ENCODE results near the gene RBM5.
A peak's percentile ranks its signal among the peaks of the same experiment; 100 is the strongest.
"Not testable (repeated sequence)": the region's sequence is repeated elsewhere in the genome, so short reads cannot be mapped to it uniquely, and the experiment has no call there.

Gene RBM5

DNA sequence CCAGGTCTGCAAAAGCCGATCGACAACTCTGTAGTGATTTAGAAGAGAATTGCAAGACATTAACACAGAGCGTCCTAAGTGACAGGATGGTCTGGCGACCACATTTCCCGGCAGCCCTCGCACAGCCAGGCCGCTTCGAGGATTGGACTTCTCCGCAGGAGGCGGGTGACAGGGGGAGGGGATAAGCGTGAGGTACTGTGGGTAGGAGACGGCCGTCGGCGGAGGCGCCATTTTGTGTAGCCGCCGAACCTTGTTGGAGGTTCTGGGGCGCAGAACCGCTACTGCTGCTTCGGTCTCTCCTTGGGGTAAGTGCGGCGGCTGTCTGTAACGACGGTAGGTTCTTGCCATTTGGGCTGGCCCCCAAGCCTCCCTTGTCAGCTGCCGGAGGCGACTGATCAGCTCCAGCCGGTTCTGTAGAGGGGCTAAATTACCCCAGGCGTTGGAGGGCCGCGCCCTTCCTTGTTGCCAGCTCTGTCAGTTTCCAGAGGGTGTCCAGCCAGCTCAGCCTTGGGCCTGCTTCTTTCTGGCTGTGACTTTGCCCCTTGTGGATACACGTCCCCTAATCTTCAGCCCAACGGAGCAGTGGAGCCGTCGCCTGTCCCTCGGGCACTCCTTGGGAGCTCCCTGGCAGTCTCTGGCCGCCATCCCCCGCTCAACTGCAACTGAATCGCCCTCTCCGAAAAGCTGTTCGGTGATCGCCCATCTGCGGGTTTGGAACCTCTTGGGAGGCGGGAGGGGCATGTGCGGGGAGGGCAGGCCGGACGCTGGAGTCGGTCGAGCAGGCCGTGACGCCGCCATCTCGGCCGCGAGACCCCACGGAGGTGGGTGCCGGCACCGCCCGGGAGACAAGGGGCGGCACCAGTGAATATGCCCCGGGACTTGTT, at the start of gene RBM5:
RBM5 (plus strand) TSS at position 195 of the 884 bp plus-strand sequence. CDS start 1,516 bp downstream, outside the sequence.
- DNase-seq = peak; percentile 45 to 95 (median 86)

DNA sequence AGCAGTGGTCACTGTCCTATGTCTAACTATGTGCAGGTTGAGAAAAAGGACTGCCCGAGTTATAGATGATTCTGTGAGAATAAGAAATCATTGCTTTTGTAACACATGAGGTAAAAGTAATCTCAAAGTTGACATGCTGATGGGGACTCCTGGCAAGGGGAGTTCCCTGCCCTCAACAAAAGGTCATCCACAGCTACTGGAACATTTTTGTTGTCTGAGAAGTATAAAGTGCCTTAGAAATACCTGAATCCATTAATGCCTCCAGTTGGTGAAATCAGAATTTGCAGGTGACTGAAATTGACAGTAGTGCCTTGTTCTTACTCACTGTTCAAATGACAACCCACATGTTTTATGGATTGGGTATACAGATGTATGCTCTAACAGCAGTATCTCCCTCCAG, 43.7 kb upstream of the RBM5 start:
- no peak for DNase-seq

DNA sequence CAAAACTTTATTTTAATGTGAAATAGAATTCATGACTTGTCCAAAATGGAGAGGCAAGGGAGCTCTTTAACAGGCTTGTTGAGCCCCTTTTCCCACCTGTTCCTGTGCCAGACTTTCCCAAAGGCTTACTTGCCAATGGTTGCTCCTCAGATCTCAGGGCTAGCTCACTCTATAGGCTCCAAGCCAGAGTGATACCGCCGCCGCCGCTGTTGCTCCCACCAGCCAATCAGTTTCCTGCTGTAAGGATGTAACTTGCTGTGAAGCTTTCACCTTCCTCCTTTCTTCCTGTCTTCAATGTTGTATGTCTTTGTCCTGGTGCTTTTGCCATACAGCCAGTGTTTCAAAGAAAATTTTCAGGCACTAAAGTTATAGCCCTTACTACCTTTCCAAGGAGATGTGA, 41.3 kb upstream of the RBM5 start:
- peak in 1 of 58 donors; percentile 4 for DNase-seq

DNA sequence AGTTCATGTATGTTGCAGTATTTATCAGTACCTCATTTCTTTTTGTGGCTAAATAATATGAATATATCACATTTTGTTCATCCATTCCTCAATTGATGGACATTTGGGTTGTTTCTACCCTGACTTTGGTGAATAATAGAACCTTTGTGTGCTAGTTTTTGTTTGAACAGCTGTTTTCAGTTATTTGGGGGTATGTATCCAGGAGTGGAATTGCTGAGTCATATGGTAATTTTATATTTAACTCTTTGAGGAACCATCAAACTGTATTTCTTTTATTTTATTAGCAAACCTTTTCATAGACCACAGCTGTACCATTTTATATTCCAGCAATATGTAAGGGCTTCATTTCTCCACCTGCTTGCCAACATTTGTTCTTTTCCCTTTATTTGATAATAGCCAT, 38.4 kb upstream of the RBM5 start:
- DNase-seq = no peak

DNA sequence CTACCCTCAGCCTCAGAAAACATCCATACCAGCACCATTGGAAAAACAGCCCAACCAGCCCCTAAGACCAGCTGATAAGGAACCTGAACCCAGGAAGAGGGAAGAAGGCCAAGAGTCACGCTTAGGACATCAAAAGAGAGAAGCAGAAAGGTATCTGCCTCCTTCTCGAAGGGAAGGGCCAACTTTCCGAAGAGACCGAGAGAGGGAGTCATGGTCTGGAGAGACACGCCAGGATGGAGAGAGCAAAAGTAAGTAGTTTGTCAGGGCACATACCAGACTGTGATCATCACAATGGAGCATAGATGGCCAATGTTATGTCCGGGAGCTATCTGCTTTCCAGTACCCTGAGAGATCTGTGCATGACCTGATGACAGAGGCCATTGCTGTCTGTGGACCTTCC, 31.0 kb upstream of the RBM5 start:
- DNase-seq = no peak

DNA sequence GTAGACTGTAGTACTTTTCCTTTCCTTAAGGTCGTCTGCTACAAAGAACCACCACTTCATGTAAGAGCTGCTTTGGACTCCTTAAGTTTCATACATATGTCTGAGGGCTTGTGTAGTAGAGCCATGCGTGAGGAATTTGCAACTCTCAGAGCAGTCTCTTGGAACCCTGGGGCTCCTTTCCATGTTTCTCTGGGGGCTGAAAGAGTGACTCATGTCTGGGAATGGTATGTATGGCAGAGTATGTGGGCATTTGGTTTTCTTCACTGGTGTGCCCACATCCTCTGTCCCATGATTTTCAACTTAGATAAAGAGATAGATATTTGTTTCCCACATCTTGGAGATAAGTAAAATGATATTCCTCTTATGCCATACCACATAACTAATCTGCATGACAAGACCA, 20.6 kb upstream of the RBM5 start:
- no peak for DNase-seq

DNA sequence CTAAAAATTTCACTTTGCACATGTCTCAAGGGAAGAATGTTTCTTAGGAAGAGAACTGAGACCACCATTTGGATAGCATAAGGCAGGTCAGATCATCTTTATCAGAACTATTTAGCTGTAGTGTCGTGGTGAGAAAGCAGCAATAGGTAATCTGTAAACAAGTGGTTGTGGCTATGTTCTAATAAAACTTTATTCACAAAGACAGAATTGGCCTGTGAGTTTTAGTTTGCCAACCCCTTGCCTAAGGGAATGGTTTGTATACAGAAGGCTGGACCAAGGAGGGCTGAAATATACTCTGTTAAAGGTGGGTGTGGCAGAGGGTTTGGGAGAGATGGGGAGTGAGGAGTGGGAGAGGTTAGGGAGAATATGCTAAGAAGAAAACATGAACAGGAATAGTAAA, 10.6 kb upstream of the RBM5 start:
- DNase-seq = no peak

DNA sequence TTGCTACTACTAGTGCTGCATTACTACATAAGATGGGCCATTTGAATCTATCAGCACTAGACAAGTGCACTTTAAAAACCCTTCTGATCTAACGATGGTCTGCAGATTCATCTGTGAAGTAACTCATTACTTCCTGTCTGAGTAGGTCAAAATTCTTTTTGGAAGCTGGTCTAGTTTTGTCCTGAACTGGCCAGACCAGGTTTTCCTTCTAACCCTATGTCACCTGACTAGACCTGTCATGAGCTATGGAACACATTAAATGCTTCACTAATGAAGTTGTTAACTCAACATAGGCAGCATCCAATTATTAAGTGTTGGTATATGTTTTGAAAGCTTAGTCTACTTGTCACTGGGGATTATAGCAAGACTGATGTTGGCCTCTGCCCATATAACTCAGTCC, 10.1 kb upstream of the RBM5 start:
- no peak for DNase-seq

DNA sequence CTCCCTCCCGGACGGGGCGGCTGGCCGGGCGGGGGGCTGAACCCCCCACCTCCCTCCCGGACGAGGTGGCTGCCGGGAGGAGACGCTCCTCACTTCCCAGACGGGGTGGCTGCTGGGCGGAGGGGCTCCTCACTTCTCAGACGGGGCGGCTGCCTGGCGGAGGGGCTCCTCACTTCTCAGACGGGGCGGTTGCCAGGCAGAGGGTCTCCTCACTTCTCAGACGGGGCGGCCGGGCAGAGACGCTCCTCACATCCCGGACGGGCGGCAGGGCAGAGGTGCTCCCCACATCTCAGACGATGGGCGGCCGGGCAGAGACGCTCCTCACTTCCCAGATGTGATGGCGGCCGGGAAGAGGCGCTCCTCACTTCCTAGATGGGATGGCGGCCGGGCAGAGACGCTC, 3.8 kb upstream of the RBM5 start:
- not testable (repeated sequence) for DNase-seq

DNA sequence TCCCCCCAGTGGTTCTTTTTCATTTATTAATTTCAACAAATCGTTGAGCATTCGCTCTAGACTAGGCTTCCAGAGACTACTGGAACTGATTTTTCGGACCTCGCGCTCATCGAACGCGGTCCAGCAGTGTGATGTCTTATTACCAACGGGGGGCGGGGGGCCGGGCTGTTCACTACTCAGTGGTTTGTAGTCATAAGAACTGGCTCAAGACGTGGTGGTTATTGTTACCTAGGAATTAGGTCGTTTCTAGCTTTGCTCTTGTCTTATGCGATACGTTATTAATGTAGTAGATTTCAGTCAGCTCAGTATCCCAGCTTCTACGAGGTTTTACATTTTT, 858 bp downstream of the RBM5 start:
- peak in 12 of 58 donors; percentile 17 to 47 (median 28) for DNase-seq

DNA sequence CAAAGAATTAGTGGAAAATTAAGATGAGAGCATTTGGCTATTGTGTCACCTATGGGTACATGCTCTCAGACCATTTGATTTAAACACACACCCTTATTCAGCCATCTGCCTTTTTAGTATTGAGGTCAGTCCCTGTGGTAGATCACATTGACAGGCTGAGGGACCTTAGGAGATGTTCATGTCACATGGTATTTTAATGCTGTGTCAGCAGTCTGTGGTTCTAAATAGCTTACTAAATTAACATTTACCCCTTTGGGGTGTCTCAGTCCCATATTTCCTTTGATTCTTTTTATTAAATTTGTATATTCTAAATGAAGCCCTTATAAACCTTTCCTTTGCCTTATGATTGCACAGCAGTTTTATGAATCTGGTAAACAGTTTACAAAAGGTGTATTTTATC, 2.3 kb downstream of the RBM5 start:
- DNase-seq = no peak

DNA sequence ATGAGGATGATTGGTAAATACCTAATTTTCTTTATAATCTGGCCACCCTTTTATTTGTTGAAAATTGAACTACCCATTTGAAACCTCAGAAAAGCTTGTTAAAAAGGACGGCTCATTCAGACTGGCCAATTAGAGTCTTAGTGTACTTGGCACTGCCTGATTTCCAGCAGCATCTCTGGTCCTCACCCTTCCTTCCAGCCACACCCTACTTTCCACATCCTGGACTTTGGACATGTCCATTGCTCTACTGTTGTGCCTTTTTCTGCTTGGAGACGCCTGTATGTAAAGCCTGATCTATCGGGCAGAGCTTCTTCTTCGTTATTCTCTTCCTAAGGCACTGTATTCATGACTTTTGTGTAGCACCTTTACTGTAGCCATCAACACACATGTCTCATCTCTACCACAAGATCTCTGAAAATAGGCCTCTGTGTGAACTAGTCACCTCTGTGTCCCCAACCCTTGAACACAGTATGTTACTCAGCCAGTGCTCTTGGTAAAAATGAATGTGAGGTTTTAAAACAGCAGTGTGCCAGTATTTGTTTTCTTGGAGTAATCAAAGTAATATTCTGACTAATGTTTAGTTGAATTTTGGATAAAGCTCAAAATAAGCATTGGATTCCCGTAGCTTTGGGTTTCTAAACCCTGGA, 6.8 kb downstream of the RBM5 start:
- no peak for DNase-seq

DNA sequence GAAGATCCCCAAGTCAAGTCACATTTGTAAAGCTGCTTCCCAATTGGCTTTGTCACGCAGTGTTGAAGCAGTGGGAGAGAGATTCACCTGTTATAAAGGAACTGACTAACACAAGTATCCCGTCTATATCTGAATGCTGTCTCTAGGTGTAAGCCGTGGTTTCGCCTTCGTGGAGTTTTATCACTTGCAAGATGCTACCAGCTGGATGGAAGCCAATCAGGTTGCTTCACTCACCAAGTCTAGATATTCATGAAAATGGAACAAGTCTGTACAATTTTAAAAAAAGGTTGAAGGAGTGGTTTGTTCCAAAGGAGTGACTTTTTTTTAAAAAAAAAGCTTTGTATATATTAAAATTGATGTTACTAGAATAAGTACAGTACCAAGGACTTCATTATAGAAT, 11.7 kb downstream of the RBM5 start:
- no peak for DNase-seq

DNA sequence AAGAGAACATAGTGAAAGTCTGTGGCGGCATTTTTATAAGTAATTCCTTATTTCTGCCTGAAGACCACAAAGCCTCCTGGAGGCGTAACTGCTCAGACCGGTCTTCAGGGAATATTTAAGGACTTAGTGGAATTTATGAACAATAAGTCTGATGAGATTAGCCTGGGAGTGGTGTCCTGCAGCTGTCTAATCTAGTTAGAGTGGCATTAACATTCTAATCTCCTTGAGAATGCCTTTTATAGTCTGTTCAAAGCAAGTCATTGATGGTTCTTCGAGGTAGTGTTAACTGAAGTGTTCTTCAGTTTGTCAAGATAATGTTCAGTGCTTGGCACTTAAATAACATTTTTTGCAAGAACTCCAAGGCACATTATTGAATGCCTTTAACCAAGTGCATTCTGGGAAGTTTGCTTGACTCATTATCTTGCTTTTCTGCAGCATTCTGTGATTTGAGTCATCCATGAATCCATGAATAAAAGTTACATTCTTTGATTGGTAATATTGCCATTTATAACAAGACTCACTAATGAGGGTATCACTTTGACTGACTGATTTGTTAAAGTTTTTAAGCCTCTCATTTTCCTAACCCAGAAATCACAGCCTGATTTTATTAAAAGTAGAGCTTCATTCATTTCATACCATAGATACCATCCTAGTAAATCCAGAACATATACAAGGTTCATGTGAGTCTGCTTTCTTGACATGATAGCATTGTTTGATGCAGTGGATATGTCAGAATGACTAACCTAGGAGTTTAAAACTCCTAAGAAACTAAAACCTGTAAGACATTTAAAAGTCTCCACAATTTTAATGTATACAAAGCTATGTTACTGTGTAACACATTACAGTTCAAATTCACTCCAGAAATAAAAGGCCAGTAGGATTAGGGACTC, 12.5 kb downstream of the RBM5 start:
- DNase-seq = no peak

DNA sequence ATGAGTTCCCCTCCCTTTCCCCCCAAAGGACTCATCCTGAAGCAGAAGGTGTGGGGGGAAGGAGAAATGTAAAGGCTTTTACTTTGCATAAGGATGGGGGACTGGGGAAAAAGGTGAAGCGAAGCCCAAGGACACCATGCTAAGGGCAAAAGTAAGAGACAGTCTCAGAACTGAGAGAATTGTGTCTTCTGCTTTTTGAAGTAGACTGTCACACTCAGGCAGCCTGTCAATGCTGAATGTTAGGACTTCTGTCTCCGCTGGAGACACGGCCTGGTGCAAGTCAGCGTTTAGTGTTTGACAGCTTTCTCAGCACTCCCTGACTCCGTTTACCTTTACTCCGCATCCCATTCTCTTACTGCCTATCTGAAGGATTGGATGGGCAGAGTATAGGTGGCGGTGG, 13.8 kb downstream of the RBM5 start:
- no peak for DNase-seq

DNA sequence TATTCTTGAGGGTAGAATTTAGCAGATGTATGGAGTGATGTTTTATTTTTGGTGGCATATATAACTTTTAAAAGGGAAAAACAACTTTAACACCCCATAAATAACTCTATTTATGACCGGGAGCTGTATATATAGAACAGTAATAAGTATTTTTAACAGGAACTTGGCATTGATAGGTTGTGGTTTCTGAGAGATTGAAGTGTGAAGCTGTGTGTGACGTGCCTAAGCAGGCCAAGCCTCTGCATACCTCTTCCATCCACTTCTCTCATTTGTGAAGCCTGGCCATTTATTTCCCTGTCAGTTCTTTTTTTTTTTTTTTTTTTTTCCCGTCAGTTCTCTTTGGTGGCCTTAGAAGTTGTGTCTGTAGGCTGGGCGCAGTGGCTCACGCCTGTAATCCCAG, 23.0 kb downstream of the RBM5 start:
- DNase-seq = no peak

DNA sequence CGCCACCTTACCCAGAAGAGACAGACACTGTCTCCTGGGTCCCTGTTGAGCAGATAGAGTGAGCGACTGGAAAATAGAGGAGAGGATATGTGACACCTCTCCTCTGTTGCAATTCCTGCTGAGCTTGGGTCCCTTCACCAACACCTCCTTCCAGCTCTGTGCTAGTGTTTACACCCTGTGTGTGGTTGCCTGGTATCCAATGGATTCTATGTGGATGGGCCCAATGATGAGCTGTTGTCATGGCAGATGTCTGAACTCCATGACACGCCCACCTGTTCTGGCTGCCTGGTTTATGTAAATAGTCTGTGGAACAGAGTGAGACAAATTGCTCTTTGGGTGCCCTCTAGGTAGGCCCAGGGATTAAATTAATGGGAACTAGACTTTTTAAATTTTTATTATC, 23.7 kb downstream of the RBM5 start:
- peak in 13 of 58 donors; percentile 13 to 64 (median 29) for DNase-seq

DNA sequence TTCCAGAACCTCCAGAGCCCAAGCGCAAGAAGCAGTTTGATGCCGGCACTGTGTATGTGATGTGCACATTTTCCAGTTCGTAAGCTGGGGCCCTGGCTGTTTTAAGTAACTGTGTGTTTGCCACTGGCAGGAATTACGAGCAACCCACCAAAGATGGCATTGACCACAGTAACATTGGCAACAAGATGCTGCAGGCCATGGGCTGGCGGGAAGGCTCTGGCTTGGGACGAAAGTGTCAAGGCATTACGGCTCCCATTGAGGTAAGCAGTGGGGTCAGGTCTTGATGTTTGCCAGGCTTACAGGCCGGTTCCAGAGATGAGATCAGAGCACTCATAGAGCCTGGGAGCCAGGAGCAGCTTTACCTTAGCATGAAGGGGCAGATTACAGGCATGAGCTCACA, 28.4 kb downstream of the RBM5 start:
- no peak for DNase-seq

DNA sequence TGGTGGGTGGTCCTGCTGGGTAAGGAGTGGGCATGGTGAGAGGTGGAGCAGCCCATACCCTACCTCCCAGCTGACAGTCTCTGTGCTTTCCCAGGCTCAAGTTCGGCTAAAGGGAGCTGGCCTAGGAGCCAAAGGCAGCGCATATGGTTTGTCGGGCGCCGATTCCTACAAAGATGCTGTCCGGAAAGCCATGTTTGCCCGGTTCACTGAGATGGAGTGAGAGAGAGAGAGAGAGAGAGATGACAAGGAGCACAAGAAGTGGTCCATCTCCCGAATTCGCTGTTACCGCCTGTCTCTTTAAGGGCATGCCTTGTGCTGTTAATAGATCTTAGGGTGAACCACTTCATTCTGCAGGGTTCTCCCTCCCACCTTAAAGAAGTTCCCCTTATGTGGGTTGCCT, 29.5 kb downstream of the RBM5 start:
- no peak for DNase-seq

DNA sequence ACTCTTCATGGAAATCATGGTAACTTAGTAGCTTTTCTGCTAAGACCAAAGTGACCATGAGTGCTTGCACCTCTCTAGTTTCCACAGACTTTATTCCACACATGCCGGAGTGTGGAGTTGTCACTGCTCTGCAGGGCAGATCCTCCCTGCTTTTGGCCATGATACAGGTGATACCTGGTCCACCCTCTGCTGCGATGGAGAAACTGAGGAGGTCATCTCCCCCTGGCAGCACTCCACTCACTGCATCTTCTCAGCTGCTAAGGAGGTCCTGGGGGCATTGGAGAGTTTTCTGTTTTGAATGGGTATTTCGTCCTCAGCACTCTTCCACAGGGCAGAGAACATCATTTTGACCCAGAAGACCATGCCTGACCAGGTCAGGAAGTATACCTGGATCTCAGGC, 31.1 kb downstream of the RBM5 start:
- no peak for DNase-seq

DNA sequence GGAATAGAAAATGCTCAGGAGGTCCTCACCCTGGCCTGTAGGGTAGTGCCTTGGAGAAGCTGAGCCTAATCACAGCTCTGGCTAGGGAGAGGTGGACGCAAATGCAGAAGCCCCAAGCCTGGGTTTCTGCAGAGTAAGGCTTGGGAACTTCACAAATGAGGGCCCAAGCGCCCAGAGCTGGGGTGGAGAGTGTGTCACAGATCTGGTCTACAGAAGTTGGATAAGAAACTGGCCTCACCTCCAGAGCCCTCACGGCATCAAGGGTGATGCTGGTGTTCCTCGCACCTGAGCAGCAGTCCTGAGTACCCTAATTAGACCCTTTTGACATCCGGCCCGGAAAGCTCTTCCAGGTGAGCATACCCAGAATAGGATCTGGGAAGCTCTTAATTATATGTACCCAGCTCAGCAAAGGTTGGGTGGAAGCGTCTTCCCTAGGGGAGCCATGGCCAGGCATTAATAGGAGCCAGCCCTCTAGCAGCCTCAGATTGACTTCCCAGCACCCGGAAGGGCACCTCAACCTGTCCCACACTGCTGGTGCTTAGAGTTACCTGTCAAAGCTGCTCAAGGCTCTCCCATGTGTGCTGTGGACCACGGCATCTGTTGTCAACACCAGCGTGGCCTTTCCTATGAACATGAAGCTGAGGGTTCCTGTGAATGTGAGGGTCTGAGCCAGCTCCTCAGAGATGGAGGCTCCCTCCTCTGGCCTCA, 31.8 kb downstream of the RBM5 start:
- DNase-seq = no peak

Data from anterior cingulate cortex (tissue), 58 donors.